ENCODE data around the gene SETDB1.

SETDB1 gene

GRCh38 chr1:150976879-150977694, 50.9 kb downstream of the SETDB1 start:
- peak; percentile 99 for DNase-seq

GRCh38 chr1:150979092-150980056, 53.2 kb downstream of the SETDB1 start:
- peak; percentile 96 for DNase-seq

GRCh38 chr1:150981177-150981804, 55.1 kb downstream of the SETDB1 start:
- no peak for DNase-seq

GRCh38 chr1:150981805-150982712, 55.9 kb downstream of the SETDB1 start, which contains the start of gene ANXA9:
Gene ANXA9 (plus strand): TSS chr1:150982292. CDS start chr1:150983106, 814 bp downstream.
- peak; percentile 67 for DNase-seq

GRCh38 chr1:150985179-150985825, 59.1 kb downstream of the SETDB1 start:
- DNase-seq, result no peak

- no peak for DNase-seq
Observed at GRCh38 chr1:150987924-150988323, 61.8 kb downstream of the SETDB1 start.

GRCh38 chr1:150992626-150993025, 66.5 kb downstream of the SETDB1 start:
- no peak for DNase-seq

GRCh38 chr1:150994248-150994647, 68.1 kb downstream of the SETDB1 start:
- no peak for DNase-seq

- no peak for DNase-seq
Observed at GRCh38 chr1:150995460-150995859, 69.3 kb downstream of the SETDB1 start.

GRCh38 chr1:150995896-150996295, 69.7 kb downstream of the SETDB1 start:
- peak; percentile 44 for DNase-seq

GRCh38 chr1:150997126-150997872, 71.1 kb downstream of the SETDB1 start:
- no peak for DNase-seq

- DNase-seq, result no peak
Observed at GRCh38 chr1:150997949-150998348, 71.8 kb downstream of the SETDB1 start.

- peak; percentile 53 for DNase-seq
Observed at GRCh38 chr1:150999051-150999674, 73.0 kb downstream of the SETDB1 start.

- no peak for DNase-seq
Observed at GRCh38 chr1:150999926-151000325, 73.8 kb downstream of the SETDB1 start.

GRCh38 chr1:151000408-151000807, 74.2 kb downstream of the SETDB1 start:
- DNase-seq, result no peak

GRCh38 chr1:151001602-151002001, 75.4 kb downstream of the SETDB1 start:
- DNase-seq, result no peak

- no peak for DNase-seq
Observed at GRCh38 chr1:151002051-151002450, 75.9 kb downstream of the SETDB1 start.

GRCh38 chr1:151002611-151003010, 76.4 kb downstream of the SETDB1 start:
- no peak for DNase-seq

- DNase-seq, result no peak
Observed at GRCh38 chr1:151003180-151003579, 77.0 kb downstream of the SETDB1 start.

GRCh38 chr1:151005729-151006319, 79.7 kb downstream of the SETDB1 start:
- no peak for DNase-seq
